ENCODE results near the gene EPB41L4B.

DNA sequence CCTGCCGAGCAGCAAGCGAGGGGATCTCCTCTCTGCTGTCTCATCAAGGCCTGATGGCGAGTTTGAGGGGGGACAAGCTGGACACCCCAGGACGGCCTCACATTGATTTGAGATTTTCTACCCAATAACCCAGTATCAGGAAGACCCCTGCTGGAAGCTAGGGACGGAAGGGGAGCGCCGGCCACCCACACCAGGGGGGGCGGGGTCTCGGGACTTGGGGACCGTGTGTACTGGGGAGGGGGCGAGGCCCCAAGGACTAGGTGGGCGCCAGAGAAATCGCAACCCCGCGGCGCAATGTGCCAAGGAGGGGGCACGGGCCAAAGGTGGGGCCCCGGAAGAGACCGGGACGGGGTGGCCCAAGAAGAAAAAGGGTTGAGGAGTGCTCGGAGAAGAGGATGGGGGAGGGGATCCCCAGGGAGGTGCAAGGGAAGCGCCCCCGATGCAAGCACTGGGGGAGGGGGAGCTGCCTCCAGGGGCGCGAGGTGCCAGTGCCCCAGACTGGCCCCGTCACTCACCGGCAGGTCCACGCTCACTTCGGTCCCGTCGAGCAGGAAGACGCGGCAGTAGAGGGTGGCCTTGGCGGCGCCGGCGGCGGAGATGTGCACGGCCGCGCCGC is 1.1 kb downstream of the EPB41L4B start:
- no peak for TF ChIP-seq CTCF (IDR thresholded peaks at IDR 0.05)
- no peak for TF ChIP-seq POLR2A (IDR thresholded peaks at IDR 0.05)
